Liver (tissue), 3 donors: ENCODE data around the gene CCM2.

Experiments used
- CTCF ChIP-seq: fragments of 150-350 bp; IDR thresholded peaks from 2 replicates; pipeline ENCODE4 v1.5.1; 2017; ENCODE audit warnings: improper control_type of control experiment, low read depth, low read length; ENCODE audit not compliant: missing input control
- EGR1 ChIP-seq, 2 donors: IDR thresholded peaks; 2 replicates each; pipeline ENCODE4 v1.6.1; 2016 to 2018; ENCODE audit warnings: antibody characterized with exemption in 2 of 2, low read depth in 2 of 2
- FOXA1 ChIP-seq: IDR thresholded peaks from 2 replicates; pipeline ENCODE4 v1.6.1; 2016; ENCODE audit warnings: antibody characterized with exemption
- JUND ChIP-seq, 2 donors: IDR thresholded peaks; 2 replicates each; pipeline ENCODE4 v1.6.1; 2016; ENCODE audit warnings: antibody characterized with exemption in 2 of 2
- MAX ChIP-seq: IDR thresholded peaks from 2 replicates; pipeline ENCODE4 v1.6.1; 2016; ENCODE audit warnings: antibody characterized with exemption
- ZBTB33 ChIP-seq: IDR thresholded peaks from 2 replicates; pipeline ENCODE4 v1.6.1; 2016; ENCODE audit warnings: antibody characterized with exemption
- donor health status: healthy.
- donor health status: healthy.

GRCh38 chr7:45075871-45076796 is 76.1 kb downstream of the CCM2 start:
- no peak for TF ChIP-seq CTCF
- no peak for TF ChIP-seq EGR1 (IDR thresholded peaks at IDR 0.05; ENCODE audit: low read depth in 2 of 2)
- no peak for TF ChIP-seq JUND (IDR thresholded peaks at IDR 0.05)
- TF ChIP-seq ZBTB33: no peak
- no peak for TF ChIP-seq MAX
- no peak for TF ChIP-seq FOXA1
